HEK293 (cell line): ENCODE results near the gene PARPBP.

Experiments
- CTCF ChIP-seq: fragments of 450-650 bp; formaldehyde crosslinking; IDR thresholded peaks from 2 replicates; pipeline ENCODE4 v1.5.1; 2016; ENCODE audit warnings: missing biosample characterization, missing genetic modification characterization
- KLF1 ChIP-seq: fragments of 450-650 bp; formaldehyde crosslinking; IDR thresholded peaks from 2 replicates; pipeline ENCODE4 v1.5.1; 2016; ENCODE audit warnings: missing biosample characterization, missing genetic modification characterization
- SCRT1 ChIP-seq: fragments of 450-650 bp; formaldehyde crosslinking; IDR thresholded peaks from 2 replicates; pipeline ENCODE4 v1.5.1; 2016; ENCODE audit warnings: missing biosample characterization, missing genetic modification characterization, borderline replicate concordance
- ZBTB21 ChIP-seq: fragments of 450-650 bp; formaldehyde crosslinking; IDR thresholded peaks from 2 replicates; pipeline ENCODE4 v1.5.1; 2017; ENCODE audit warnings: missing biosample characterization, missing genetic modification characterization
- ZBTB26 ChIP-seq: fragments of 450-650 bp; formaldehyde crosslinking; optimal IDR thresholded peaks from 2 replicates; pipeline ENCODE3; 2016; ENCODE audit warnings: missing biosample characterization, mild to moderate bottlenecking, missing genetic modification characterization
- ZFHX2 ChIP-seq: fragments of 450-650 bp; formaldehyde crosslinking; conservative IDR thresholded peaks from 2 replicates; pipeline ENCODE4 v1.5.1; 2016; ENCODE audit warnings: missing biosample characterization, missing genetic modification characterization
- ZNF274 ChIP-seq, 2 experiments: fragments of 200-500 bp in 1 of 2; fragments of 450-650 bp in 1 of 2; sonication (Bioruptor generic) in 1 of 2; formaldehyde crosslinking in 1 of 2; IDR thresholded peaks; 2 replicates each; pipeline versions ENCODE4 v1.5.1 to v1.6.1; 2014 to 2016; ENCODE audit warnings: borderline replicate concordance in 1 of 2, inconsistent platforms in 1 of 2, low read length in 1 of 2, missing biosample characterization in 1 of 2, missing genetic modification characterization in 1 of 2
- ZNF514 ChIP-seq: fragments of 450-650 bp; formaldehyde crosslinking; IDR thresholded peaks from 2 replicates; pipeline ENCODE4 v1.5.1; 2016; ENCODE audit warnings: missing biosample characterization, missing genetic modification characterization
- ZNF704 ChIP-seq: fragments of 450-650 bp; formaldehyde crosslinking; IDR thresholded peaks from 2 replicates; pipeline ENCODE4 v1.5.1; 2016; ENCODE audit warnings: missing biosample characterization, missing genetic modification characterization
- ZNF768 ChIP-seq: fragments of 450-650 bp; formaldehyde crosslinking; IDR thresholded peaks from 2 replicates; pipeline ENCODE4 v1.5.1; 2018; ENCODE audit warnings: missing biosample characterization, mild to moderate bottlenecking, missing genetic modification characterization

GRCh38 chr12:102197789-102198188, 77.8 kb downstream of the PARPBP start, which contains the start of gene PMCH:
- no peak for TF ChIP-seq ZNF704 (tag by site-specific recombination)
- no peak for TF ChIP-seq ZFHX2 (tag by site-specific recombination)
- no peak for TF ChIP-seq ZBTB21
- TF ChIP-seq ZNF274 (IDR thresholded peaks at IDR 0.05; ENCODE audit: low read length) = no peak
- TF ChIP-seq ZNF274 (tag by site-specific recombination; IDR thresholded peaks at IDR 0.05; ENCODE audit: borderline replicate concordance) = no peak
- no peak for TF ChIP-seq KLF1 (tag by site-specific recombination)
- no peak for TF ChIP-seq SCRT1 (tag by site-specific recombination)
- TF ChIP-seq ZNF514 (tag by site-specific recombination) = no peak
- TF ChIP-seq ZNF768 = no peak
- no peak for TF ChIP-seq ZBTB26 (tag by site-specific recombination)
- TF ChIP-seq CTCF = no peak
